ENCODE measurements around the gene ANKRD11.

- TF ChIP-seq CTCF (IDR thresholded peaks at IDR 0.05; ENCODE audit: poor library complexity, severe bottlenecking) (no peak), EZH2 (IDR thresholded peaks at IDR 0.05; ENCODE audit: borderline replicate concordance, insufficient read depth, low read length, poor library complexity, severe bottlenecking) (no peak), EP300 (conservative IDR thresholded peaks at IDR 0.05; ENCODE audit: poor library complexity, severe bottlenecking) (no peak), TAF1 (IDR thresholded peaks at IDR 0.05; ENCODE audit: low read depth) (no peak), POLR2AphosphoS5 (IDR thresholded peaks at IDR 0.05) (no peak), REST (IDR thresholded peaks at IDR 0.05; ENCODE audit: borderline replicate concordance) (no peak), RAD21 (conservative IDR thresholded peaks at IDR 0.05) (no peak), MXI1 (conservative IDR thresholded peaks at IDR 0.05; ENCODE audit: poor library complexity, severe bottlenecking) (no peak)
These were observed 47.2 kb upstream of the ANKRD11 start for GRCh38 chr16:89537549-89537925.
